Activated T-cell treated with anti-CD3 and anti-CD28 coated beads for 48 hours (primary cell): ENCODE results near the gene ZNF428.
A peak's percentile ranks its signal among the peaks of the same experiment; 100 is the strongest.
"Not testable (repeated sequence)": the region's sequence is repeated elsewhere in the genome, so short reads cannot be mapped to it uniquely, and the experiment has no call there.

ENCODE experiments used
- DNase-seq: peaks from one replicate; pipeline ENCODE4 v3.0.0-alpha.2; 2020; ENCODE audit warnings: low read depth

ZNF428 gene

DNA sequence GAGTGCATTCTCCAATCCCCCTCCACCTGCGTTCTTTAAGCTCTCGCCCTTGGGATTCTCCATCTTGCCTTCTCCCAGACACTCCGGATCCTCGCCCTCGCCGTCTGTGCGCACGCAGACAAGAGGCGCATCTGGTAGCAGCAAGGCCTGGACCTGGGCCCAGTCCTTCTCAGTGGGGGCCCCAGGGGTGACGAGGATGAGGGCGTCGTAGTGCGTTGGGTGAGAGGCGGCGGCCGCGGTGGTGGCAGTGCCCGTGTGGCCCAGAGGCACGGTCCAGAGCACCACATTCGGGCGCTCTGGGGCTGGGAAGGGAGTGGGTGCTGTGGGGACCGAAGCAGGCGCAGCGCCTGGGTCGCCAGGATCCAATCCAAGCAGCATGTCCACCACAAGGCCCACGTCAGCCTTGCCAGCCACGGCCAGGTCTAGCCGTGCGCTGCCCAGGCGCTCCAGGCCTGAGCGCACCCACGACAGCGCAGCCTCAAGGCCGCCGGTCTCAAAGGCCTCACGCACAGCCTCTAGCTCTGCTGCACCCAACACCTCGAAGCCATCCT, 26.6 kb downstream of the ZNF428 start:
- DNase-seq: no peak

GRCh38 chr19:43591904-43592772, 27.3 kb downstream of the ZNF428 start:
- no peak for DNase-seq

DNA sequence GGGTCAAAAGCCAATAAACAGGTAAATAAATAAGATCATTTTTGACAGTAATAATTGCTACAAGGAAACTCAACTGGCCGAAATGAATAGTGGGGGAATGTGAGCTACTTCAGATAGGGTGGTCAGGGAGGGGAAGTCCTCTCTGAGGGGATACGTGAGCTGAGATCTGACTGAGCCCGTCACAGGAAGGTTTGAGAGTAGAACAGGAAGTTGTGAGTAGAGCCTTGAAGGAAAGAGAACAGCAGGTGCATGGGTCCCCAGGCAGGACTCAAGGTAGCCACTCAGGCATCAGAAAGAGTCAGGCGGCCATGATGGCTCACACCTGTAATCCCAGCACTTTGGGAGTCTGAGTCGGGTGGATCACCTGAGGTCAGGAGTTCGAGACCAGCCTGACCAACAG, 29.8 kb downstream of the ZNF428 start:
- DNase-seq: no peak

DNA sequence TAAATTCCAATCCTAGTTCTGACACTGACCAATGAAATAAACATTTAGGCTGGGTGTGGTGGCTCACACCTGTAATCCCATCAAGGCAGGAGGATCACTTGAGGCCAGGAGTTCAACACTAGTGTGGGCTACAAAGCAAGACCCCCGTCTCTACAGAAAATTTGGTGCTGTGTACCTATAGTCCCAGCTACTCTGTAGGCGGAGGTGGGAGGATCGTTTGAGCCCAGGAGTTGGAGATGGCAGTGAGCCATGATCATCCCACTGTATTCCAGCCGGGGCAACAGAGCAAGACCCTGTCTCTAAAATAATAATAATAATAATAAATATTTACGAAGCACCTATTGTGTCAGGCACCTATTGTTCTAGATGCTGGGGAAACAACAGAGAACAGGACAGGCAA, 30.2 kb downstream of the ZNF428 start:
- DNase-seq: no peak

DNA sequence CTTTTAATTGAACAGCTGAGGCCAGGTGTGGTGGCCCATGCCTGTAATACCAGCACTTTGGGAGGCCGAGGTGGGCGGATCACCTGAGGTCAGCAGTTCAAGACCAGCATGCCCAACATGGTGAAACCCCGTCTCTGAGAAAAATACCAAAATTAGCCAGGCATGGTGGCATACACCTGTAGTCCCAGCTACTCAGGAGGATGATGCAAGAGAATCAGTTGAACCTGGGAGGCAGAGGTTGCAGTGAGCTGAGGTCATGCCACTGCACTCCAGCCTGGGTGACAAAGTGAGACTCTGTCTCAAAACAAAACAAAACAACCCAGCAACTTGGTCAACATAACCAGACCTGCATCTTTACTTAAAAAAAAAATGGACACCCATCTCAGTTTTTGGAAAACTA, 32.4 kb downstream of the ZNF428 start:
- DNase-seq: not testable (repeated sequence)

GRCh38 chr19:43586346-43586745, 33.1 kb downstream of the ZNF428 start:
- no peak for DNase-seq

DNA sequence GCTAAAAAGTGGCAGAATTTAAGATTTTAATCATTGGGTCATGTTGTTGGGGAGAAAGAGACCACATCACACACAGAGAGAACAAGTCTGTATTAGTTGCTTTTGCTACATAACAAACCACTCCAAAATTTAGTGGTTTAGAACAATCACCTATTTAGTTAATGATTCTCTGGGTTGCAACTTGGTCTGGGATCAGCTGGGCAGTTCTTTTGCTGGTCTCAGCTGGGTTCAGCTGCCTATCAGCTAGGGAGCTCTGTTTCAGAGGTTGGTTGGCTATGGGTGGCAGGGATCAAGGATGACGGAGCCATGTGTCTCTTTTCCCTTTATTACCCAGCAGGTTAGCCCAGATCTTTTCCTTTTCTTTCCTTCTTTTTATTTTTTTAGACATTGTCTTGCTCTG, 34.9 kb downstream of the ZNF428 start:
- DNase-seq: no peak

DNA sequence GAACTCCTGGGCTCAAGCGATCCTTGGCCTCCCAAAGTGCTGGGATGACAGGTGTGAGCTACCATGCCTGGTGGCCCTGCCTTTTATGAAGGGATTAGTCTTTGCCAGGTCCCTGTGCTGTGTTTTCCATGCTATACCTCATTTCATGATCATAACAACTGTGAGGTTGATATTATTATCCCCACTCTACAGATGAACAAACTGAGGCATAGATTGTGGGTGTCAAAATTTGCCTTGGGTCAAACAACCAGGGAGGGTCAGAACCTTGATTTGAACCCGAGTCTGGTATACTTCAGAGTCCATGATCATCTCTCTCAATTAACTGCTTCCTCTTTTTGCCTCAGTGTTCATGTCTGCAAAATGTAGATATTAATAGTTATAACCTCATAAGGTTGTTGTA, 36.9 kb downstream of the ZNF428 start:
- no peak for DNase-seq

DNA sequence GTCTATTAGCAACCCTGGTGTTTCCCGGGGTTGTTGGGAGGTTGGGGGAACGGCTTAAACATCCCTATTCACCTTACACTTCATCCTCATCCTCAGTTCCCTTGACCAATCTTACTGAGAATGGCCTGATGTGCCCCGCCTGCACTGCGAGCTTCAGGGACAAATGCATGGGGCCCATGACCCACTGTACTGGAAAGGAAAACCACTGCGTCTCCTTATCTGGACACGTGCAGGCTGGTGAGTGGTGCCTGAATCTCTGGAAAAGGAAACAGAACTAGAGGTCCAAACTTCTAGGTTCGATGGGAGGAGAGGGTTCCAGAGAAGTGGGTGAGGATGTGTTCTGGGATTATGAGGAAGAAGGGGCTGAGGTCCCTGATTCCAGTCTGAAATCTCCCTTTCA, 38.0 kb downstream of the ZNF428 start:
- no peak for DNase-seq

GRCh38 chr19:43578787-43579186, 40.6 kb downstream of the ZNF428 start:
- DNase-seq: no peak

DNA sequence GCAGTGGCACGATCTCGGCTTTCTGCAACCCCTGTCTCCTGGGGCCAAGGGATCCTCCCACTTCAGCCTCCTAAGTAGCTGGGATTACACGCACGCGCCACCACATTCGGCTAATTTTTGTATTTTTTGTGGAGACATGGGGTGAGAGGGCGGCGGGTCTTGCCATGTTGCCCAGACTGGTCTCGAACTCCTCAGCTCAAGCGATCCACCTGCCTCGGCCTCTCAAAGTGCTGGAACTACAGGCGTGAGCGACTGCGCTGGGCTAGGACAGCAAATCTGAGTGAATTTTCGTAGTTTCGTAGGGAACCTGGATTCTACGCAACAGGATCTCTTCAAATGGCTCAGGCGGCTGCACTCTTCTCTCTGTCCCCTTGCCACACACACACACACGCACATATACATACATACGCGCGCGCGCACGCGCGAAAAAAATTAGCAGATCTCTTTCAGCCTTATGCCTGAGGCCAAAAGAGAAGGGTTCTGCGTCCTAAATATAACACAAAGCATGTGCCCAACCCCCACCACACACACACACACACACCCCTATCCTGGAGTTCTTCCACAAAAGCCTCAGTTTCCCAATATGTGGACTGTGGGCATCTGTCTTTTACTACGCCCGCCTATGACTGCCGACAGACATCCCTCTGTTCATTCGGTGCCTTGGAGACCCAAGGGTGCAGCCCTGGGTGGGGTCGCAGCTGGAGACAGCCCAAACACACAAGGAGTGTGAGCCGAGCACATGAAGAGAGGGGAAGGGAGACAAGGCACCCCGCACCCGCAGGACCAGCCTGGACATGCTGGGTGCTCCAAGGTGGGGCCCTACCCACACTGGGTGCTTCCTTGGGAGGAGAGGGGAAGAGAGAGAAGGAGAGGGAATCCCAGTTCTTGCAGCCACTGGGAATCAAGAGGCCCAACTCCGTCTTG, 43.2 kb downstream of the ZNF428 start:
- DNase-seq: no peak

DNA sequence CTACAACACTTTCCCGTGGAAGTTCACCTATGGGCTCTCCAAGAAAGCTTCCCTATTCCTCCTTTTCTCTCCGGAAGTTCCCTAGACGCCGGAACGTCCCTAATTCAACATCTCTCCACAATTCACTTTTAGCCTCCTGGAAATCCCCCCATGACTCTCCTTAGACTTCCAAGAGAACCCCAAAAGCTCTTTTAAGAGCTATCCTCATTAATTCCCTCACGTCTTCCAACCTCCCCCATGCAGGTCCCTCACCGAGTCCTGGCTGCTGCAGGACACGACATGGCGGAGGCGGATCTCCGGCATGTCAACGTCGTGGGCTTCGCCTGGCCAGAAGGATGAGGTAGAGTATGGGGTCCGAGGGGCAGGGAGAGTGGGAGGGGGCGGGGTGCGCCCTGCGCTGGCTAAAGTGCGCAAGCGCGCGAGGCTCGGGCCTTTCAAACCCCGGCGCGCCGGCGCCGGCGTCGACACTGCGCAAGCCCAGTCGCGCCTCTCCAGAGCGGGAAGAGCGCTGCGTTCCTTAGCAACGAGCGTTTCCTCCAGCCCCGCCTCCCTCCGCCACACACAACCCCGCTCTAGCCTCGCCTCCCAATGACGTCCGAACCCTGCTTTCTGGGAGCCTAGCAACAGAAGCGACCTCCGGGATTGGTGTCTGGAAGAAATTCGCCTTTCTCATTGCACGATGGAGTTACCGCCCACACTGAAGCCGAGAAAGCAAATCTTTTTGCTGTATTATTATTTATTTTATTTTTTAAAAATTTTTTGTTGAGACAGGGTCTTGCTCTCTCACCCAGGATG, 44.1 kb downstream of the ZNF428 start, which contains the start of the genes PINLYP and XRCC1:
Gene PINLYP (plus strand): TSS at position 646 of the 795 bp plus-strand sequence. CDS start 1,391 bp downstream, outside the sequence.
Gene XRCC1 (minus strand): TSS at position 372 of the 795 bp plus-strand sequence. CDS start 69 bp downstream, at position 303.
- DNase-seq: peak; percentile 97

DNA sequence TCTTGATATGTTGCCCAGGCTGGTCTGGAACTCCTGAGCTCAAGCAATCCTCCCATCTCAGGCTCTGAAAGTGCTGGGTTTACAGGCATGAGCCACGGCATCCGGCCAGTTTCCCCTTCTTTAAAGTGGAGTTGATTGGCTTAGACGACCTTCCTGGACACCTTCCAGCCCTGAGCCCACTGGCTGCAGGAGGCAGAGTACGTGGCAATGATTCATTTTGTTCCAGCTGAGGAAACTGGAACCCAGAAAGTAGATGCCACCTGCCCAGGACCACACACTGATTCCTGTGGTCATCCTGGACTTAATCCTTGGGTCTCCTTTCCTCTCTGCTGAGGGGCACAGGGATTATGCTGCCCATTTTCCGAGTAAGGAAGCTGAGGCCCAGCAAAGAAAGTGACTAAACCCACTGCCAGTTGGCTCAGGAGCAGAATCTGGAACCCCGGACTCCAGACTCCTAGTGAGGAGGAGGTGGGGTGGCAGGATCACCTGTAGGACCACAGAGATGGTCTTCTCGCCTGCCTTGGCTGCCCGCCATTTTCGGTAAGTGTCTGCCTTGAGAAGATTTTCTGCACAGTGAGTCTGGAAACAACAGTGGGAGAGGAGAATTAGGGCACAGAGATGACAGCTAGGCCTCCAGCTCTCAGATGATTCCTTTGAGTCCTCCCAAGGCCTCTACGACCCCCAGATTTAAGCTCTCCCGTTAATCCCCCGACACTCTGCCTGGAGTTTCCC, 44.8 kb downstream of the ZNF428 start:
- no peak for DNase-seq

GRCh38 chr19:43572171-43572588, 47.2 kb downstream of the ZNF428 start:
- no peak for DNase-seq

- DNase-seq: no peak
Measured at GRCh38 chr19:43570174-43570791, 49.1 kb downstream of the ZNF428 start.

GRCh38 chr19:43569657-43570056, 49.8 kb downstream of the ZNF428 start:
- no peak for DNase-seq

GRCh38 chr19:43564800-43565199, 54.6 kb downstream of the ZNF428 start:
- no peak for DNase-seq

- DNase-seq: no peak
Measured at GRCh38 chr19:43563816-43564457, 55.5 kb downstream of the ZNF428 start.

- DNase-seq: peak; percentile 54
Measured at GRCh38 chr19:43562698-43563241, 56.7 kb downstream of the ZNF428 start.
